Glomerular visceral epithelial cell (primary cell): ENCODE data around the gene FHAD1.

Experiments
- DNase-seq: peaks from one replicate; pipeline ENCODE4 v3.0.0-alpha.2; 2016; ENCODE audit errors: extremely low spot score

Gene FHAD1

GRCh38 chr1:15400627-15401026 is 153.6 kb downstream of the FHAD1 start:
- DNase-seq, result no peak

GRCh38 chr1:15401391-15402055 is 154.5 kb downstream of the FHAD1 start:
- no peak for DNase-seq

- DNase-seq, result no peak
Observed at GRCh38 chr1:15402809-15403450, 155.9 kb downstream of the FHAD1 start.

- no peak for DNase-seq
Observed at GRCh38 chr1:15403962-15404580, 157.0 kb downstream of the FHAD1 start.

- DNase-seq, result no peak
Observed at GRCh38 chr1:15405106-15405850, 158.3 kb downstream of the FHAD1 start.

GRCh38 chr1:15406614-15407559 is 159.9 kb downstream of the FHAD1 start:
- DNase-seq, result peak; percentile 53

GRCh38 chr1:15407580-15407979 is 160.6 kb downstream of the FHAD1 start:
- DNase-seq, result no peak

GRCh38 chr1:15408890-15409387 is 161.9 kb downstream of the FHAD1 start:
- DNase-seq, result no peak

GRCh38 chr1:15409388-15410222 is 162.6 kb downstream of the FHAD1 start, which contains the start of gene EFHD2:
TSS of gene EFHD2 (plus strand) at chr1:15409888. CDS start at chr1:15409972, 84 bp downstream.
- peak; percentile 75 for DNase-seq

GRCh38 chr1:15410223-15410883 is 163.3 kb downstream of the FHAD1 start:
- DNase-seq, result no peak

GRCh38 chr1:15410884-15411245 is 163.8 kb downstream of the FHAD1 start:
- no peak for DNase-seq

GRCh38 chr1:15411593-15412137 is 164.6 kb downstream of the FHAD1 start:
- DNase-seq, result peak; percentile 69

GRCh38 chr1:15412175-15412800 is 165.3 kb downstream of the FHAD1 start:
- no peak for DNase-seq

GRCh38 chr1:15412843-15413242 is 165.8 kb downstream of the FHAD1 start:
- DNase-seq, result no peak

- no peak for DNase-seq
Observed at GRCh38 chr1:15413563-15414444, 166.8 kb downstream of the FHAD1 start.

- no peak for DNase-seq
Observed at GRCh38 chr1:15414445-15414983, 167.5 kb downstream of the FHAD1 start.
